TTC549 (cell line): ENCODE results near the gene INPP5F.
"Not testable (repeated sequence)": the region's sequence is repeated elsewhere in the genome, so short reads cannot be mapped to it uniquely, and the experiment has no call there.

ENCODE experiments used
- FAIRE-seq: peaks from 2 replicates; lab custom pipeline; 2012; peaks lifted over from hg19 to GRCh38; lab: Jason Lieb, UNC

Gene INPP5F

DNA sequence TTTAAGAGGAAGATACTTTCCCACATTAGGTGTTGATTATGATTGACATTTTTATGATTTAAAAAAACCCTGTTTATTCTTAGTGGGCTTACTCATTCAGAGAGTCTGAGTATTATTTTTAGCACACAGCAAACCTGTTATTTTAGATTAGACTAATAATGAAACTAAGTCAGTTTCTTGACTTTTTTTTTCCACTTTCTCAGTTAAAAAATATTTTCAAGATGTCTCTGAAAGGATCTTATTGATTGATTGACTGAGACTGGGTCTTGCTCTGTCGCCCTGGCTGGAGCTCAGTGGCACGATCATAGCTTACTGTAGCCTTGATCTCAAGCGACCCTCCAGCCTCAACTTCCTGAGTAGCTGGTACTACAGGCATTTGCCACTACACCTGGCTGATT lies 20.4 kb upstream of the INPP5F start:
- no peak for FAIRE-seq

DNA sequence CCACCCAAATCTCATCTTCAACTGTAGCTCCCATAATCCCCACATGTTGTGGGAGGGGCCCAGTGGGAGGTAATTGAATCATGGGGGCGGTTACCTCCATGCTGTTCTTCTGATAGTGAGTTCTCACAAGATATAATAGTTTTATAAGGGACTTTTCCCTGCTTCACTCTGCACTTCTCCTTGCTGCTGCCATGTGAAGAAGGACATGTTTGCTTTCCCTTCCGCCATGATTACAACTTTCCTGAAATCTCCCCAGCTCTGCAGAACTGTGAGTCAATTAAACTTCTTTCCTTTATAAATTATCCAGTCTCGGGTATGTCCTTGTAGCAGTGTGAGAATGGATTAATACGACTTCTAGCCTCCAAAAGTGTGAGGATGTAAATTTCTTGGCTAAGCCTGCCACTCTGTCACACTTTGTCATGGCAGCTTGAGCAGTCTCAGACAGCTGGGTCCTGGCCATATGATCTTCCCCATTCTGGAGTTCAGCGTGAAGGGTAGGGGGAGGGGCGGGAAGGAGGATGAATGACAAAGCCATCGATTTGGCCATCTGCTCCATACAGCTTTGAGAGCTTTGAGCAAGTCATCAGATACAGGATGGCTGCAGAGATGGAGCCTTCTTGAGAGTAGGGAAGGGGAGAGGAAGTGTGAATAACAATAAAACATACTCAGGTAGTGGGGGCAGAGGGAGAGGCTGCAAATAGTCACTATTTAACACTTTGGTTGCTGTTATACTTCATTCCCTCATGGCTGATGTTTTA lies 19.1 kb upstream of the INPP5F start:
- no peak for FAIRE-seq

DNA sequence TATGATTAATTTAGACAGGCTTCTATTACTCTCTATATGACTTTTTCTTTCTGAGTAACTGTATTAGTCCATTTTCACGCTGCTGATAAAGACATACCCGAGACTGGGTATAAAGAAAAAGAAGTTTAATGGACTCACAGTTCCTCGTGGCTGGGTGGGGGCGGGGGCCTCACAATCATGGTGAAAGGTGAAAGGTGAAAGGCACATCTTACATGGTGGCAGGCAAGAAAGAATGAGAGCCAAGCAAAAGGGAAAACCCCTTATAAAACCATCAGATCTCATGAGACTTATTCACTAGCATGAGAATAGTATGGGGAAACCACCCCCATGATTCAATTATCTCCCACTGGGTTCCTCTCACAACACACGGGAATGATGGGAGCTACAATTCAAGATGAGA lies 18.5 kb upstream of the INPP5F start:
- not testable (repeated sequence) for FAIRE-seq

DNA sequence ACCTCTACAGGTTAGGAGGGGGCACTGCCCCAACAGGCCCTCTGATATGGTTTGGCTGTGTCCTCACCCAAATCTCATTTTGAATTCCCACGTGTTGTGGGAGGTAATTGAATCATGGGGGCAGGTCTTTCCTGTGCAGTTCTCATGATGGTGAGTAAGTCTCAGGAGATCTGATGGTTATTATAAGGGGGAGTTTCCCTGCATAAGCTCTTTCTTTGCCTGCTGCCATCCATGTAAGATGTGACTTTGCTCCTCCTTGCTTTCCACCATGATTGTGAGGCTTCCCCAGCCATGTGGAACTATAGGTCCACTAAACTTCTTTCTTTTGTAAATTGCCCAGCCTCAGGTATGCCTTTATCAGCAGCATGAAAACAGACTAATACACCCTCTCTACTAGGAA lies 14.9 kb upstream of the INPP5F start:
- not testable (repeated sequence) for FAIRE-seq

DNA sequence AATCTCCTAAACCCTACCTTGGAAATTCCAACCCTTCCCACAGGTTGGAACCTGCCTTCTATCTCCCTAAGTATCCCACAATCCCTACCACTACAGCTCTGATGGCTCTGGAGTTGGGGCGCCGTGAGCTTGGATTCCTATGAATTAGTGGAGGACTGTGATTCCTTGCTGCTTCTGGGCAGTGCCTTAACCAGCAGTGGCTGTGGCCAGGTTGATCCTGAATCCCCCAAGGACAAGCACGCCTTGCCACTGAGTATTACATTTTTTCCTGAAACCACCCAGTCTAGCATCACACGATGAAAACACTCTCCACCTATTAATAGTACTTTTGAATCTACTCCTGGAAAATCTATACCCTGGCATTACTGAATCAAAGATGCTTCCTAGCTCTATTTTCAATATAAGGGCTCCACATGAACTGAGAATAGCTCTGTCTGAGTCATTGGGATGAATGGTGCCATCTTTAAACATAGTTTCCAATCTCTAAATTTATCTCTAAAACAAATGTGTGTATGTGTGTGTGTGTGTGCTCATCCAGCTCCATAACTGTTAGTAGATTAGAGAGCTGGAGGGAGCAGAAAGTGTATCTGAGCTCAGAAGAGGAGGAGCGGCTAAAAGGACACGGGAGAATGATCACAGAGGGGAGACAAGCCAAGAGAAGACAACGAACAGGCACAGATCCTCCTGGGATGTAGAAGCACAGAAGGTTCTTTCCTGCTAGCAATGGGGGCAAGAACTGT lies 11.9 kb upstream of the INPP5F start:
- FAIRE-seq = no peak

DNA sequence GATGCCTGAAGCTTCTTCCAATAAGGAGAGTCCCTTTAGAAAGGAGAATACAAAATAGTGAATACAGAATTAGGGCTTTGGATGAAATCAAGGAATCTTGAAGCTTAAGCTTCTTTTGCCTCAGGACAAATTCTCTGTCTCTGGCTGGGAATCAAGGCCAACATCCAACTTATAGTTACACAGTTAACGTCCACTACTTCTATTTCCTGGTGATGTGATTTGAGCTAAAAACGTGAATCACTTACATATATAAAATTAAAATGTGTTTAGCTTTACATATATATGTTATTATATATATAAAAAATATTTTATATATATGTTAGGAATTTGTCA lies 11.4 kb upstream of the INPP5F start:
- FAIRE-seq = no peak

DNA sequence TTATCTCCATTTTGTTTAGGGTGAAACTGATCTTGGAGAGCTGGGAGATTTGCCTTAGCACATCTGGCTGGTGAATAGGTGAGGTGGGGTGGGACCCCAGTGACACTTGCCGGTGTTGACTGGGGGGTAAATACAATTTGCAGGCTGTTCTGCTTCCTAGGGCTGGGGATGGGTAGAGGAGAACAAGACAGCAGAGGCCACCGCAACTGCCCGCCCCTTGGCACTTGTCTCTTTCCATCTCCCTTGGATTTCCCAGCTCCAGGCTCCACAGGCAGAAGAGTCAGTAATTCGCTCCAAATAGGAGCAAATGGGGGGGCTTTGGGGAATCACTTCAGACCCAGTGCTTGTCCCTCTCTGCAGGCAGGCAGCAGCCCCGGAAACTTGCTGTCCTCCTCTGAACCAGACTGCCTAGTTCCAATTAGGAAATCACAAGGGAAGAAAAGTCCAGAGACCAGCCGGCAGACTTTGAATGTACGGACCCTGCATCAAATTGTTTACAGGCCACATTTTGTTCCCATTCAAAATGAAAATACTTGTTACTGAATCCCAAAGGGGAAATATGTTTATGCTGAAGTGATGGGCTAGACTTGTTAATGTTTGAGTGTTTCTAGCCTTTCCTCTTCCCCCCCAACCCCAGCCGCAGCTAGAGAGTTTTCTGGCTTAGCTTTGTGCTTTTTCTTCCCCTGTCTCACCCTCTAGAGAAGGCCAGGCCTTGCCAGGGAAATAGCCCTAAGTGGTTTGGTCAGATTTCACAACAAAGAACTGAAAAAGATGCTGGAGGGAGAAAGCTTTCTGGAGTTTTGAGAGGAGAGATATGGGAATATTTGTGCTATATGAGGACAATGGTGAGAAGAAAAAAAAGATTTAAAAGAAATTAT lies 10.0 kb upstream of the INPP5F start:
- no peak for FAIRE-seq

DNA sequence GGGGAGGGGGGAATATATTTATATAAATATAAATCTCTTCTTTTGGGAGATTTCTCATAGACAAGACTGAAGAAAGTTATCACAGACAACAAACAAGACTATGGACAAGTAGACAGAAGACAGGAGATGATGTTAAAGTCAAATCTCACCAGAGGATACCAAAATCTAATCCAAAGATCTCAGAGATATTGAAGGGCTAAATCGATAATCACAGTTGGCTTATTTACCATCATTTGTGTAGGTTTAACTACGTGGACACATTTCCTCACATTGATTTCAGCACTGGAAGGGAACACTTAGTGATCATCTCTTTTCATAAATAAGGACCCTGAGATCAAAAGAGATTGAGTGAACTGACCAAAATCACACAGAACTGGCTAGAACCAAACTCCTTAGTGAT lies 2.7 kb upstream of the INPP5F start:
- no peak for FAIRE-seq

DNA sequence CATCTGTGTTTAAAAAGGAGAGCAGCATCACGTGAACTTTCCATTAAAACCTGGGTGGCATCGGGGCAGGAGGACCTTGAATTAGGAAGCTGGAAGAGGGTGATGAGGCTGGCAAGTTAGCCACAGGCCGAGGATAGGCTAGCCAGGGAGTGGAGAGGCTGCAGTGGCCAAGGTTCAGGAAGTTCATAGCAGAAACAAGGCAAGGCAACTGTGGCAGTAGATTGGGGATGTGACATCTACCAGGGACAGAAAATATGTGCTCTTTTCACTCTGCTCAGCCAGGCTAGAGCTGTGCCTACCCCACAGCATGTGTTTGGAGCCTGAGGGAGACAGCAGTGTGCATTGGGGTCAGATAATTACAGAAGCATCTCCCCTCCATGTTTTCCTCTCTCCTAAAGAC lies 2.2 kb upstream of the INPP5F start:
- FAIRE-seq = no peak

DNA sequence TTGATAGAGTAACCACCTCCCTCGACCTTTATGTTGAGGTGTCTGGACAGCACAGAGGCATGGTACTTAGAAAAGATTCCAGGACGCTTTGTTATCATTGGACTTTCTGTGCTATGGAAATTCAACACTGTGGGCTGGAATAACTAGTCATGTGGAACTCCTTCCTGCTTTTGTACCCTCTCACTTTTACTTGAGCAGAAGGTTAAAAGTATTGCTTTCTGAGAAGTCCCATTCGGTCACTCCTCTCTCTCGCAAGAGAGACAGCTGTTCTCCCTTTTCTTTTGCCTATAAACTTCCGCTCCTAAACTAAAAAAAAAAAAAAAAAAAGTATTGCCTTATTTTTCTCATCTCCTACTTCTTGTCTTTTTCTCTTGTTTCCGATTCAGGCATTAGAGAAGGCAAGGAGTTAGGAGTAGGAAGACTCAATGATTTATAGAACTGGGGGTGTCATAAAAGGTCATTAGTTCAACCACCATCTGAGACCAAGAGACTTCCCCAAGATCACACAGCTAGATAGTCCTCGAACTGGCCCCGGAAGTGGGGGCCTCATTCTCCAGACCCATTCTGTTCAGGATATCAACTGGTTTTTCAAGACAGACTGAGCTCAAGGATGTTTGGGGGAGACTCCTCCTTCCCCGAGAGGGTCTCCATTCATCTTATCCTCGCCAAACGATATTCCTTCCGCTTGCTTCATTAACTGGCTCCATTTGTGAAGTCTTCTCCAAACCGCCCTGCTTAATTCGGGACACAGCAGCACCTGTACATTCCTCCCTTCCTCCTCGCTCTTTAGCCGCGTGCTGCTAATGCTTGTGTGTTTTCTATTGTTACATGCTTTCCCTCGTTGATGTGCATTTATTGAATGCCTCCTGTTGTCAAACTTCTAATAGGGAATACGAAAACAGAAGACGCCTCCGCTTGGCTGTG lies 995 bp upstream of the INPP5F start:
- FAIRE-seq = no peak

DNA sequence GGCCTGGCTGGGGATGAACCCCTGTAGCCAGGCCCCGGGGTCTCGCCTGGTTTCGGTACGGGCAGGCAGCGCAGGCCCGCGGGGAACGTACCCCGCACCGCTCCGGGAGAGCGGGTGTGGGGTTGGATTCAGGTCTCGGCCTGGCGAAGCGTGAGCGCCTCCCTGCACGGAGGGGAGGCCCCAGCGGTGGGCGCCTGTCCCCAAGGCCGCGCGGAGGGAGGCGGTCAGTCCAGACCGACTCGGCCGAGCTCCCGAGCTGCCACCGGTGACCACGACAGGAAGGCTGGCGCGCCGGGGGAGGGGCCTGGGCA lies 378 bp upstream of the INPP5F start:
- no peak for FAIRE-seq

DNA sequence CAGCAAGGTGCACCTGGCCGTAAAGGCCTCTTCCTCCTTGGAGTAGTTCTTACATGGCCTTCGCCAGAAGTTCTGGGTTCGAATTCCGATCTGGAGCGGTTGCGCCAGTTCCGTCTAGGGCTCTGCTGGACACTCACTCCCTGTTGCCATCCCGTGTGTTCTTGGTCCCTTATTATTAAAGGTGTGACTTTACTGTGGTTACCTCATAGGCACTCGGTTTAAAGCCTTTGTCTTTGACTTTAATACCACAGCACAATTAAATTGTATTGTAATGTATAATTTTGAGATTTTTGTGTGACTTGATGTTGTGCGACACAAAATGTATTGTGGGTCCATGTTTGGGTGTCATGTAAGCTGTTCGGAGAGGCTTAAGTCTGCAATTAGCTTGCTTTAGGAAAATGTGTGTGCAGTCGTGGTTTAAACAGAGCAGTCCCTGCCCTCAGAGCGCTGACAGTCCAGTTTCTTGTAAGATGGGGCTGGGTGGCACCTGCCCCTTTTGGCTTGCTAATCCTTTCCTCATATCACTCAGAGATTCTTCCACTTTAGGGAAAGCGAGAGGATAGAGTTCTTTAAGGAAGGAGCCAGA lies 919 bp downstream of the INPP5F start:
- no peak for FAIRE-seq

DNA sequence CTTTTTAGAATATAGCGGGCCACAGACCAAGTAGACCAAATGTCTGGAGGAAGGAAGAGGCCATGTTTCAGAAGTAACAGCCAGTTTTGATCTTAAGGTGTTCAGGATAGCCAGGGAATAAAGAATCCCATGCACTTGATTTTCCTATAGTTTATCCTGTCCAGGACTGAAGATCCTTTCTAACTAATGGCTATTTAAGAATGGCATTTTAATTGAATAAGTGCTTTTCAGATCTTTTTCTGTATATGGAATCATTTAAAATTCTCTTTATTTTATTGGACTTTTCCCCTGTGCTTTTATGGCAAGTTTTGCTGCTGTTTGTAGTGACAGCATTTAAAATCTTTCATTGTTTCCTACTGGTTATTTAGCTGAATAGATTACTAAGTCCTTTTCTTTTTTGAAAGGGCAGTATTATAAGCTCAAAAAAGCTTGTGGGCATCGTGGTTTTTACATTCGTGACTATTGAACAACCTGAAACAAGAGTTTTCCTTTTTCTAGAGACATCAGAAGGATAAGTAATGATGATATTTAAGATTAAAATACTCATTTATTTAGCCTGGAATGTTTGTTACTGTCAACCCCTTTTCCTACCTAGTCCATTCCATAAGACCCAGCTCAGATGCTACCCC lies 2.4 kb downstream of the INPP5F start:
- no peak for FAIRE-seq

DNA sequence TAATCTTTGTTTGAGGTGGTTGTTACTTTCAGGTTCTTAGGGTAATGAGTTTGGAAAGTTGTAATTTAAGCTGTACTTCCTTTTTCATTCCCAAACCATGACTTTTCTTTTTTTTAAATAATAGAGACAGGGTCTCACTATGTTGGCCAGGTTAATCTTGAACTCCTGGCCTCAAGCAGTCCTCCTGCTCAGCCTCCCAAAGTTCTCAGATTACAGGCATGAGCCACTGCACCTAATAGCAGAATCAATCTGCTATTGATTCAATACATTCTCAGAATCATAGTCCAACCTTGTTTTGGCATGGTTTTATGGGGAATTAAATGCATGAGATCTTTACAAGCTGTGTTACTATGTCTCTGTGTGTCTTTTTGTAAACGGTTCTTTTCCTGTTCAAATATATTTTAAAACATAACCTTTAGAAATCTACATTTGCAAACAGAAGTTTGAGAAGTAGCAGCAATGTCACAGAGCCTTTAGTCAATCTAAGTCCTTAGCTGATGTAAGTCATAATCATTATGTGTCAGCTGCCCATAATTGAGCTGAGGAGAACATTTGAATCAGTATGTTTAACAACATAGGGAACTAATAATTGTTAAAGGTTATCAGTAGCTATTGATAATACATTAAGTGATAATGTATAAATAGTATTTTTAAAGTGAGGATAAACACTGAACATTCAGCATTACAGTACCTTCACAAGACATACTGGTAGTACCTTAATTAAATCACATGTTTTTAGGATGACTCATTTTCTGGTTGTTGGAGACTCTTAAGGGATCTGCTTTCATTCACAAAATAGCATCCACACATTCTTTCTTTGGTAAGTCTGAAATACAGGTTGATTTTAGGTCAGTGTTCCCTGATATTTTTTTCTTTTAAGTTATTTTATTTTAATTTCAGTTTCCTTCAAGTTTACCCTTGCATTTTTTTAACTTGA lies 8.8 kb downstream of the INPP5F start:
- no peak for FAIRE-seq

DNA sequence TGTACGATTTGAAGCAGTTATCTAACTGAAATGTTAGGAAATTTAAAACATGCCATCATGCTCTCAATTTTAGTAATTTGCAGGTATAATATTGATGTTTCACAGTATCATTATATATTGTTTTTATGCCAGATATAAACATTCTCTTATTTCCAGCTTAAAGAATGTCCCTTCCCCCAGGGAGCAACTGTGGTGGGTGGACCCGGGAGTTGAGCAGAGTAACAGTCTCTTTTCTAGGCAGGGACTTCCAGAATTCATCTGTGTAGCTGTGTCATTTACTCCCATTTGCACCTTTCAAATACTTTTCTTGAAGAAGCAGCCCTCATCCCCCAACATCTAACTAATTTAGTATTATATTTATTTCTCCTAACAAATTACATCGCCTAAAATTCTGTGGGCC lies 9.6 kb downstream of the INPP5F start:
- FAIRE-seq = no peak

DNA sequence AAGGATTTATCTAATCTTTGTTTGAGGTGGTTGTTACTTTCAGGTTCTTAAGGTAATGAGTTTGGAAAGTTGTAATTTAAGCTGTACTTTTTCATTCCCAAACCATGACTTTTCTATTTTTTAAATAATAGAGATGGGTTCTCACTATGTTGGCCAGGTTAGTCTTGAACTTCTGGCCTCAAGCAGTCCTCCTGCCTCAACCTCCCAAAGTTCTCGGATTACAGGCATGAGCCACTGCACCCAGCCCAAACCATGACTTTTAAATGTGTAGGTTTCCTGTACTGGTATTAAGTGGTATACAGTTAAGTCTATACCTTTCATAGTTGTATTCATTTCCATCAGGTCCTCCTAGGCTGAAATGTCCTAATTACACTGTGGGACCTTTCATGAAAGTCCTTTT lies 10.4 kb downstream of the INPP5F start:
- no peak for FAIRE-seq

DNA sequence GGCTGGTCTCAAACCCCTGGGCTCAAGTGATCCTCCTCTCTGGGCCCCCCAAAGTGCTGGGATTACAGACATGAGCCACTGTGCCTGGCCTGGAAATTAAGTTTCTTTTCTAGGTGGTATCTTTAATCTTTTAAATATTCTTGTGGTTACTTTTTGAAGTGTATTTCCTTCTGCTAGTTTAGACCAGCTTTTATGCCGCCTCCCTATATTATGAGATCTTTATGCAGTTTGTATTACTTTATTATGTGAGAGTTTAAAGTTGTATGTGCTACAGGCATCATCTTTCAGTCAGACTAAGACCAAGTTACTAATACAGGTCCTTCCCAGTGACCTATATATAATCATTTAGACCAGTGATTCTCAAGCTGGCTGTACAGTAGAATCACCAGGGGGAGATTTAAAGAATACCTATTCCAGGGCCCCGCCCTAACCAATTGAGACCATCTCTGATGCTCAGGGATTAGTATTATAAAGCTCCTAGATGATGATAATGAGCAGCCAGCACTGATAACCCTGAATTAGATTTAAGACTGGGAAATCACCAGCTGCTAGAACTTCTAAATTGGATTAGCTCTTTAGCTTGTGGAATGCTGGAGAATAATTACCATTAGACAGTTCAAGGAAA lies 11.3 kb downstream of the INPP5F start:
- FAIRE-seq = no peak

DNA sequence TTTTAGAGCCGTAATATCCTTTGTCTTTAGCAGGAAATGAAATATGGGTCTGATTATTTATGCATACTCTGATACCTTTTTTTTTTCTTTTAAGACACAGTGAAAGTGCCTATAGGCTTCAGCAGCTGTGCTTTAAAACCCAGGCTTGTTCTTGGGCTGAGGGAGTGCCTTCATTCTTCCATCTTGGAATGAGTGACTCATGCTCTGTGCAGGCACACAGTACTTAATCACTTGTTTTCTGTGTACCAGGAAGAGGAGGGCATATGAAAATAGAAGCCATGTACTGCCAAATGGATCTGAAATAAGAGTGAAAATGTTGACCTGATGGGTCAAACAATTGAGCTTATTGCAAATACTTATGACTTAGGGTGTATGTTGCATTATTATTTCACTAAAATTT lies 12.0 kb downstream of the INPP5F start:
- FAIRE-seq = no peak

DNA sequence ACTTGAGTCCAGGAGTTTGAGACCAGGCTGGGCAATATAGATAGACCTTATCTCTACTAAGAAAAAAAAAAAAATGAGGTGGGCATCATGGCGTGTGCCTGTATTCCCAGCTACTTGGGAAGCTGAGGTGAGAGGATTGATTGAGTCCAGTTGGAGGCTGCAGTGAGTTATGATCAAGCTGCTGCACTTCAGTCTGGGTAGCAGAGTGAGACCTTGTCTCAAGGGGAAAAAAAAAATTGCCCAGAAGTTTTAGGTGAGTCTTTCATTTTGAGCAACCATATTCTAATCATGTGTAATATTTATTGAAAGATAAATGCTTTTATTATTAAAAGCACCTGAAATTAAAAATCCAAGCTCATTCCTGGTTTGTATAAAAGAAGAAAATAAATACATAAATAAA lies 13.1 kb downstream of the INPP5F start:
- no peak for FAIRE-seq

DNA sequence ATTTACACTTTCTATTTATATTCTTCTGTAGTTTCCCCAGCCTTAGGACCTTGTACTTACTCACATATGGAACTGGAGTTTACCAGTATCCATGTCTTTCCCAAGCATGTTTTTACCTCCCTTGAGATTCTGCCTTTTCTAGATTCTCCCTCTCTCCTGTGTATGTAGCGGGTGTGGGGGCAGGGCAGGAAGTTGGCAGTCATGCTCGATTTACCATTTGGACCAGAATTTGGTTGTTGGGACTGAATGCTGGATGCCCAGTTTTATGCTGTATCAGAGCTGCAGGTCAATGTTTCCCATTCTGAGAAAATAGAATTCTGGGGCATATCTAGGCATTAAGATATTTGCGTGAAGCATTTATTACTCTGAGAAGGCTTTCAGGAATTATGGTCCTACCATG lies 14.2 kb downstream of the INPP5F start:
- FAIRE-seq = no peak
